NCI-H226 (cell line): Measurements from ENCODE around the gene GPR137.

Experiments
- DNase-seq: peaks from one replicate; pipeline ENCODE4 v3.0.0-alpha.2; 2015

GPR137 gene

DNA sequence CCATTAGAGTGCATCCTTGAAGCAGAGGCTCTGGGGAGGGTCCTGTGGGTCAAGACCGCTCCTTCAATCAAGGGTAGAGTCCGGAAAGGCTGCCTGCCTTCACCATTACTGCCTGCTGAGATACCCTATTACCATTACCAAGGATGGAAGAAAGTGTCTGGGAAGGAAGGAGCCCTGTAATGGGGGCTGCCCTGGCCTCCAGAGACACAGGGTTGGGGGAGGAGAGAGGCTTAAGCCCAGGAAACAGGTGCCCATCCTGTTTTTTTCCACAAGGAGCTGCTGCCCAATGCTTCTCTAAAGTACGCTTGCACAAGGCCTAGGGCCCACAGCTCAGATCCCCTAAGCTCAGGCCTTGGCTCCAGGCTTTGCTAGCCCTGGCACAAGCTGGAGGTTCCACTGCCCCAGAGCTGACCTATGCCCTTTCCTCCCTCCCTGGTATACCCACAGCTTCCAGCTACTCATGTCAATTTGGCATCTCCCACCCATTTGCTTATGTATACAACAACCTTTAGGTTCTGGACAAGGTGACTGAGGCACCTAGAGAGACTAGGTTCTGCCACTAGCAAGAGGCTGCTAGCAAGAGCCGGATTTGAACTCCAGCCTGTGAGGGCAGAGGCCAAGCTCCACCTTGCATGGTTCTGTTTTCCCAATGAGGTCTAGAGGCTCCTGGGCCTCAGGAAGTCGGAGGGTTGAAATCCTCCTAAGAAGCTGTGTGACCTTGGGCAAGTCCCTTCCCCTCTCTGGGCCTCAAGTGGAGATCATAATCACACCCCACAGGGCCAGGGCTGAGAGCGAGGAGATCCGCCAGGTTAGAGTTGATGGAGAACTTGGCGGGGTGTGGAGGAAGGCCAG lies 35.9 kb upstream of the GPR137 start:
- DNase-seq, result no peak

DNA sequence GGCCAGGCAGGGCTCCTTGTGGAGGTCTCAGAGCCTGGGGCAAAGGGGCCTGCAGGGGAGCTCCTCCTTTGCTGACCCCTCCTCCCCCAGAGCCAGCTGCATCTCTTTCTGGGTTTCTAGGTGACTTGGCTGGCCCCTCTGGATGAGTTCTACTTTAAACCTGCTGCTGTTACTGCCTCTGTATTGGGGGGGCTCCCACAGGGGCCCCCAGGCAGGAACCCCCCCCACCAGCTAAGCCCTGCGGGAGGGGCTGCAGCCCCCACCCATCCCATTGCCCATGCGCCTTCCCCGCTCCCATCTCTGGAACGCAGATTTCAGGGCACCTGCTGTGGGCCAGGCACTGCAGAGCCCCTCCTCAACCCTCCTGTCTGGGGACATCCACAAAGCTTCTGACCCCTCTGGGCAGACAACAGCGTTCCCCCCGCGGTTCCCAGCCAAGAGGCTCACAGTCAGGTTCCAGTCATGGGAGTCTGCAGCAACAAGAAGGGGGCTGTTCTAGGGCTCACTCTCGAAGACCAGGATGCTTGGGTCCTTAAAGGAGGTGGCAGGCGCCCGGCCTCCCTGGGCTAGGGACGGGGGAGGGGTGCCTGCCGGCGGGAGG lies 35.1 kb upstream of the GPR137 start:
- no peak for DNase-seq

DNA sequence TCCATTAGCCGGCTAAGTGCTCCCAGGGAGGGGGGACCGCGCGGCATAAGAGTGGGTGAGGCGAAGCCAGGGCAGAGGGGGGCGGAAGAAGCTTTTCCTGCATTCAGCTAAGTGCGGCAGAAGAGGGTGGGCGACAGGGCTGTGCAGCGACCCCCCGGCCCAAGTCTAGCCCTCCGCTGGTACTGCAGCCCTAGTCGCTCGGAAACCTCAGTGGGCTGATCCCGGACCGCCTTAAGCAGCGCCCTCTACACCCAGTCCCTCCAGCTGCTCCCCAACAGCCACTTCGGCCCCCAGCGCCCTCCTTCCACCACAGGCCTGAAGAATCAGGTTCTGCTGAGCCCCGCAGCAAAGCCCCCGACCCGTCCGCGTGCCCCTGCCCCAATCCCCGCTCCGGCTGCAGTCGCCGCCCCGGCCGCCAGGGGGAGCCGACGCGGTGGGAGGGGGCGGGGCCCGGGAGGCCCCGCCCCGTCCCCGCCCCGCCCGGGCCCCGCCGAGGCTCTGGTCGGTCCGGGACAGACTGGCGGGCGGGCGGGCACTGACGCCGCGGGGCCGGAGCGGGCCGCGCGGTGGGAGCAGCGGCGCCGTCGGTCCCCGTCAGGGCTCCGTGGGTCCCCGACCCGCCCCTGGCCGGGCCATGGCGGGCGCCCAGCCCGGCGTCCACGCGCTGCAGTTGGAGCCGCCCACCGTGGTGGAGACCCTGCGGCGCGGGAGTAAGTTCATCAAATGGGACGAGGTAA lies 34.5 kb upstream of the GPR137 start, which contains the start of gene PLCB3:
Gene PLCB3, plus strand, starts transcription at position 515 of the 737 bp plus-strand sequence. Its CDS starts 120 bp downstream, at position 635.
- no peak for DNase-seq

DNA sequence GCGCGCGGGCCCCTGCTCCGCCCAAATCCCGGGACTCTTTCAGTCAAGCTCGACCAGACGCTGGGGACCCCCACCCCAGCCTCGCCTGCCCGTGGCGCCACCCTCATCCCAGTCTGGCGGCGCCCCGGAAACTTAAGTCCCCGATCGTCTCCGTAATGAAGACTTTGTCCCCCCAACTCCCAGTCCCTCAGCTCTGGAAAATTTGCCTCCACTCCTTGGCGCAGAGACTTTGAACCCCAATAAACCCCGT lies 34.0 kb upstream of the GPR137 start:
- no peak for DNase-seq

DNA sequence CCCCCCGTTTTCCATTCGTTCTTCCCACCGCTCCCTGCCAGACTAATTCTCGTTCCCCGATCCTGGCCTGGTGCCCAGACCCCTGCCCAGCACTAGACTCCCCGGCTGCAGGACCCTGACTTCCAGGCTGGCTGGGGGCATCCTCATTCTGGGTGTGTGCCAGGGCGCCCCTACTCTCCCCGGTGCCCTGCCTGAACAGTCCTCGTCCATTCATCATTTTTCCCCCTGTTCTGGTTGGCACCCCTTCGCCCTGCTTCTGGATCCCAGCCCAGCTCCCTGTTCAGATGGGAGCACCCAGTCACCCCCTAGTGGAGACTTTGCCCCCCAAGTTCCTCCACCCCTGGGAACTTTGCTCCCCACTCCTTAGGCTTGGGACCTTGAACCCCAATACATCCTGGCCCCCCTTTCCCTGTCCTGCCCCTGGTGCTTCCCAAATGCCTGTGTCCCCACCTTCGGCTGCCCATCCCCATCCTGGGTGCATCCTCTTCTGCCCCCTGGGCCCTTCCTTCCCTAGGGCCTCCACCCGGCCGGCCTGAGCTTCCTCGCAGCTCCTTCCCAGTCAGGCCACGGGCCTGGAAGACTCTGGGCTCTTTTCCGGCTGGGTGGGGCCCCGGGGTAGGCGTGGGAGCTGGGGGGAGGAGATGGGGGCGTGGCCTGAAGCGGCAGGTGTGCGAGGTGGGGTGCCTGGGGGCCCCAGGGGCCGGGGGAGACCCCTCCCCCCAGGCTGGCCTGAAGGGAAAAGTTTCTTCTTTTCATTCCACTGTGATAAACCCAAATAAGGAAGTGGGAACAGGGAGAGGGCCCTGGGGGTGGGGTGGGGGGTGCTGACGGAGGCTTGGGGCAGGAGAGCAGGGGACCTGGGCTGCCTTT lies 33.4 kb upstream of the GPR137 start:
- peak; percentile 70 for DNase-seq

DNA sequence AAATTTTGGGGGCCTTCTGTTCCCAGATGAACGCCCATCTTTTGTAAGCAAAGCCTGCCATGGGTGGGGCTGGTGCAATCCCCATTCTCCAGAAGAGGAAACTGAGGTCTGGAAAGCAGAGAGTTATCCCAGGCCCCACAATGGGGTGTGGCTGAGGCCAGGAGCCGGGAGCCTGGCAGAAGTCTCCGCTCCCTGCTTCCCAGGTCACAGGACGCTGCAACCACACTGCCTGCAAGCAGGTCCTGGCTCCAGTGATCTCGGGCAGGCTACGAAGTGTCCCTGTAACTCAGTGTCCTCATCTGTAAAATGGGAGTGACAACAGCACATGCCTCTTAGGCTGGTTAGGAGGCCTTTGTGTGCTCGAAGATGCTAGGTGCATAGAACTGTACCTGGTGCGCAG lies 32.6 kb upstream of the GPR137 start:
- DNase-seq, result no peak

DNA sequence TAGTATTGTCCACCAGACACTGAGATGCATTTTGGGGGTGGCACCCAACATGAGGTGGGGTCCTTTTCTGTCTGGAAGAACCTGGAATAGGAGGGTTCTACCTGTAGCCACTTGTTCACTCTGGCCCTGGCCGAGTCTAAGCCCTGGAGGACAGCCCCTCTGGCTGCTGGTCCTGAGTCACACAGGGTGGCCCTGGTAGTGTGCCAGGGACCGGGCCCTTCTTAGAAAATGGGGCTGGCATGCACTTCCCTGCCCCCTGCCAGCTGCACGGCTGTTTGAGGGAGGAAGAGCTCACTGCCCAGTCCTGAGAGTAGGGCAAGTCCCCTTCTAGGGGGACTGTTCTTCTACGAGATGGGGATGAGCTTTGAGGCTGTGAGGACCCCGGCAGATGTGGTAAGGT lies 32.2 kb upstream of the GPR137 start:
- DNase-seq, result no peak

DNA sequence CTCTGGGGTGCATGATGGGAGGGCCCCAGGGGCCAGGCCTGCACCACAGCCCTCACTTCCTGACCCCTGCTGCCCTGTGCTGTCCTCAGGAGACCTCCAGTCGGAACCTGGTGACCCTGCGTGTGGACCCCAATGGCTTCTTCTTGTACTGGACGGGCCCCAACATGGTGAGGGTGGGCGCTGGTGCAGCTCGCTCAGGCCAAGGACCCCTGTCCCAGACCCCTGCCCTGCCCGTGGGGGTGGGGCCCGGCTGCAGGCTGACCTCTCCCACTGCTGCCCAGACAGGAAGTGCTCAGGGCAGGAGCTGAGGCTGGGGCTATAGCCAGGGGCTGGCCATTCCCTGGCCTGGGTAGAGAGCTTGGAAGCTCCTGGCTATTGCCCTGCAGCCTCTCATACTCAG lies 31.3 kb upstream of the GPR137 start:
- no peak for DNase-seq

DNA sequence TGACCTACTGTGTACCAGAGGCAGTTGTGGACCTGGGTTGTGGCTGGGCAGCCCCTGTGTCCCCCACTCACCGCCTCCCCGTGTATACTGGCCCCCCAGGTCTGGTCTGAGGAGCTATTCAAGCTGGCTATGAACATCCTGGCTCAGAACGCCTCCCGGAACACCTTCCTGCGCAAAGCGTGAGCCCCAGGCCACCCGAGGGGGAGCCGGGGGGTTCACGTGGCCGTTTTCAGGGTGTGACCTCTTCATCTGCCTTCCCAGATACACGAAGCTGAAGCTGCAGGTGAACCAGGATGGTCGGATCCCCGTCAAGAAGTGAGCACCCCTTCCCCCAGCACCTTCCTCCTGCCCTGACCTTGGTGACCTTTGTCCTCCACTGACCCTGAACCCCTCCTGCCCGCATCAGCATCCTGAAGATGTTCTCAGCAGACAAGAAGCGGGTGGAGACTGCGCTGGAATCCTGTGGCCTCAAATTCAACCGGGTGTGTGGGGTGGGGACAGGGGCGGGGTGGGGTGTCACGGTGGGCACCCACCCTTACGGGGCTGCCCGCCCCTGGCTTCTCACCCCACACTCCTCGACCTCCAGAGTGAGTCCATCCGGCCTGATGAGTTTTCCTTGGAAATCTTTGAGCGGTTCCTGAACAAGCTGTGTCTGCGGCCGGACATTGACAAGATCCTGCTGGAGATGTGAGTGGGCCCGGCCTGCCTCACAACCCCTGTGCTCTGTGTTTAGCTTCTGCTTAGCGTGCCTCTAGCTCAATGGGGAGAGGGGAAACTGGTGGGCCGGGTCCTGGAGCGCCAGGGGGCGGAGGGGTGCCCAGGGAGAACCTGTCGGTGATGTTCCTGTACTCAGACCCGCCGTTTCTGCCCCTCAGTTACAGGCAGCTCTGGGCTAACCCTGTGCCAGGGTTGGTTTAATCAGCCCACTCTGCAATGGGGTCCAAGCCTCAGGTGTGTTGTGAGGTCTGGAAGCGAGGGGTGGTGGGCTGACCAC lies 30.2 kb upstream of the GPR137 start:
- DNase-seq, result no peak

DNA sequence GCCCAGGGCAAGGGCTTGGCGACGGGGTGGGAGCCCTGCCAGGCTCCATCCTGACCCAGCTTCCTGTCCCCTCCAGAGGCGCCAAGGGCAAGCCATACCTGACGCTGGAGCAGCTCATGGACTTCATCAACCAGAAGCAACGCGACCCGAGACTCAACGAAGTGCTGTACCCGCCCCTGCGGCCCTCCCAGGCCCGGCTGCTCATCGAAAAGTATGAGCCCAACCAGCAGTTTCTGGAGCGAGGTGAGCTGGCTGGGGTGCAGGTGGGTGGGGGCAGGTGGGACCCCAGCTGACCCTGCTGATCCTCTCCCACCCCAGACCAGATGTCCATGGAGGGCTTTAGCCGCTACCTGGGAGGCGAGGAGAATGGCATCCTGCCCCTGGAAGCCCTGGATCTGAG lies 29.3 kb upstream of the GPR137 start:
- no peak for DNase-seq

DNA sequence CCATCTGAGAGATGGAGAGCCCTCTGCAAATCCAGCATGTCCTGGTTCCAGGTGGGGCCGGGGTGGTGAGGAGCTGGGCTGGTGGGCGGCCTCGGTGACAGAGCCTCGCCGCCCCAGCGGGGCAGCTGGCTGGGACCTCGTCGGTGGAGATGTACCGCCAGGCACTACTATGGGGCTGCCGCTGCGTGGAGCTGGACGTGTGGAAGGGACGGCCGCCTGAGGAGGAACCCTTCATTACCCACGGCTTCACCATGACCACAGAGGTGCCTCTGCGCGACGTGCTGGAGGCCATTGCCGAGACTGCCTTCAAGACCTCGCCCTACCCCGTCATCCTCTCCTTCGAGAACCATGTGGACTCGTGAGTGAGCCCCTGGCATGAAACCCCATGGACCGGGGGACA lies 27.3 kb upstream of the GPR137 start:
- no peak for DNase-seq

DNA sequence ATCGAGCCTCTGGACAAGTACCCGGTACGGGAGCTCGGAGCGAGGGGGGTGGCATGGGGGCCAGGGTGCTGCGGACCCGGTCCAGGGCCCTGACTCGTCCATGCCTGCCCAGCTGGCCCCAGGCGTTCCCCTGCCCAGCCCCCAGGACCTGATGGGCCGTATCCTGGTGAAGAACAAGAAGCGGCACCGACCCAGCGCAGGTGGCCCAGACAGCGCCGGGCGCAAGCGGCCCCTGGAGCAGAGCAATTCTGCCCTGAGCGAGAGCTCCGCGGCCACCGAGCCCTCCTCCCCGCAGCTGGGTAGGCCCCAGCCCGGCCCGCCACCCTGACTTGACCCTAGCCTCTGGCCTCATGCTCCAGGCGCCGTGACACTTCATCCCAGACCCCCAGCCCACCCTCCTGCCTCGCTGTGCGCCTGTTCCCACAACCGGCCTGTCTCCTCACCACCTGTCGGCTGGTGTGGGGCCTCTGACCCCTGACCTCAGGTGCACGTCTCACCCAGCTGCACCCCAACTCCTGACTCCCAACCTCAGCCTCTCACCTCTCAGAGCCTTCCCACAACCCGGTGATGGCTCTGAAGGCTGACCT lies 26.6 kb upstream of the GPR137 start:
- no peak for DNase-seq

DNA sequence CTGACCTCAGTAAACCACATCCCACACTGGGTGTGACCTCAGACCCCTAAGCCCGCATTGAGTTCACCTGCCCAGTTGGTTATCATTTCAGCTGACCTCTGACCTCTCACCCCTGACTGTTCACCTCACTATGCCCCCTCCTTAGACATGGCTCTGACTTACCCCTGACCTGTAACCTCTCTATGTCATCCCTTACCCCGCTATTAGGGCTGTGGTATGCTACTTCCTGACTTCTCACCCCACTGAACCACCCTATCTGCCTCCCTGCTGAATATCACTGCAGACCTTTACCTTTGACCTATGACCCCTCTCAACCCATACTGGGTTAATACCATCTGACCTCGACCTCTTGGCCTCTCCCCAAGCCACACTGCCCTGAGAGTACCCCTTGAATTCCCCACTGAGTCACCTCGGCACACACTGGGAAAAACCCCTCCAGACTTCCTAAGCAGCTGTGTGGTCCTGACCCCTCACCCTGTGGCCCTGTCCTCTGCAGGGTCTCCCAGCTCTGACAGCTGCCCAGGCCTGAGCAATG lies 26.0 kb upstream of the GPR137 start:
- no peak for DNase-seq

DNA sequence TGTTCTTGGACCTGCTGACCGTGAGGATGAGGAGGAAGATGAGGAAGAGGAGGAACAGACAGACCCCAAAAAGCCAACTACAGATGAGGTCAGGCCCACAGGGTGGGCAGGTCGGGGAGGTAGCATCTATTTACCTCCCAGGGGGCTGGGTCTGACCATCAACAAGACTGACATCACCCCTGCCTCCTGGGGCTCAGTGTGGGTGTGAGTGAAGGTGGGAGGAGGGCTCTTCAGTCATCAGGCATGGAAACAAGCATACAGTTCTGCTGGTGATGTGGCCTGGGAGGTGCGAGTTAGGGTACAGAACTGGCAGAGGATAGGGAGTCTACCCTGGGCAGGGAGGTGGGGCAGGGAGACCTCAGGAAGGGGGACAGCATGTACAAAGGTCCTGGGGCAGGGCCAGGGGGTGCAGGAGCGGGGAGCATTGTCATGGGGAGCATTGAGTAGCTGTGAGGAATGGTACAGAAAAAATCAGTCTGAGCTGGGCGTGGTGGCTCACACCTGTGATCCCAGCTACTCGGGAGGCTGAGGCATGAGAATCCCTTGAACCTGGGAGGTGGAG lies 25.4 kb upstream of the GPR137 start:
- no peak for DNase-seq

DNA sequence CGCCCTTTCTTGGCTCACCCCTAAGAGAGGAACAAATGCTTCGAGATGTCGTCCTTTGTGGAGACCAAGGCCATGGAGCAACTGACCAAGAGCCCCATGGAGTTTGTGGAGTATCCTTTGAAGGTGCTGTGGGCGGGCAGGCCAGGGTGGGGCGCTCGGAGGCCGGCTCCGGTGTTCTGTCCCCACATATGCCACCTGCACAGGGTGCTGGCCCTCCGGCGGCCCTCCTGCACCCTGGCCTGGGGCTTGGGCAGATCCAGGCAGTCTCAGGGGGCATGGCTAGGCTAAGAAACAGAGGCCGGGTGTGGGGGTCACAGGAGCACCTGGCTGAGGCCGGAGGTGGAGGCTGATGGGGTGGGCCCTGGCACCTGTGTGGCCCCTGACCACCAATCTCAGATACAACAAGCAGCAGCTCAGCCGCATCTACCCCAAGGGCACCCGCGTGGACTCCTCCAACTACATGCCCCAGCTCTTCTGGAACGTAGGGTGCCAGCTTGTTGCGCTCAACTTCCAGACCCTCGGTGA lies 24.0 kb upstream of the GPR137 start:
- DNase-seq, result no peak

DNA sequence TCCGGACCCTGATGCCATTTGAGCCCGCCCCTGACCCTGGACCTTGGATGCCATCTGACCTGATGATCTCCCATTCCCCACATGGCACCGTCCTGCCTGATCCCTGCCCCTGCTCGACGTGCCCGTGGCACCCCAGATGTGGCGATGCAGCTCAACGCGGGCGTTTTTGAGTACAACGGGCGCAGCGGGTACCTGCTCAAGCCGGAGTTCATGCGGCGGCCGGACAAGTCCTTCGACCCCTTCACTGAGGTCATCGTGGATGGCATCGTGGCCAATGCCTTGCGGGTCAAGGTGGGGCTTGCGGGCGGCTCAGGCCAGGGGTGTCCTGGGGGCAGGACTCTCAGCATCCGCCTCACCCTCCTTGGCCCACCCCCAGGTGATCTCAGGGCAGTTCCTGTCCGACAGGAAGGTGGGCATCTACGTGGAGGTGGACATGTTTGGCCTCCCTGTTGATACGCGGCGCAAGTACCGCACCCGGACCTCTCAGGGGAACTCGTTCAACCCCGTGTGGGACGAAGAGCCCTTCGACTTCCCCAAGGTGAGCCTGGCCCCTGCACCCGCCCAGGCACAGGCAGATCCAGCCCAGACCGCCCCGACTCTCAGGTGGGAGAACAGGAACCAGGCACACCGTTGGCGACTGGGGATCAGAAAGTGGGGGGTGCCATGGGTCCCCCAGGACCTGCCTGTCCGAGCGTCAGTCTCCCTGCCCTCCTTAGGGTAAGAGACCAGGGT lies 23.2 kb upstream of the GPR137 start:
- no peak for DNase-seq

DNA sequence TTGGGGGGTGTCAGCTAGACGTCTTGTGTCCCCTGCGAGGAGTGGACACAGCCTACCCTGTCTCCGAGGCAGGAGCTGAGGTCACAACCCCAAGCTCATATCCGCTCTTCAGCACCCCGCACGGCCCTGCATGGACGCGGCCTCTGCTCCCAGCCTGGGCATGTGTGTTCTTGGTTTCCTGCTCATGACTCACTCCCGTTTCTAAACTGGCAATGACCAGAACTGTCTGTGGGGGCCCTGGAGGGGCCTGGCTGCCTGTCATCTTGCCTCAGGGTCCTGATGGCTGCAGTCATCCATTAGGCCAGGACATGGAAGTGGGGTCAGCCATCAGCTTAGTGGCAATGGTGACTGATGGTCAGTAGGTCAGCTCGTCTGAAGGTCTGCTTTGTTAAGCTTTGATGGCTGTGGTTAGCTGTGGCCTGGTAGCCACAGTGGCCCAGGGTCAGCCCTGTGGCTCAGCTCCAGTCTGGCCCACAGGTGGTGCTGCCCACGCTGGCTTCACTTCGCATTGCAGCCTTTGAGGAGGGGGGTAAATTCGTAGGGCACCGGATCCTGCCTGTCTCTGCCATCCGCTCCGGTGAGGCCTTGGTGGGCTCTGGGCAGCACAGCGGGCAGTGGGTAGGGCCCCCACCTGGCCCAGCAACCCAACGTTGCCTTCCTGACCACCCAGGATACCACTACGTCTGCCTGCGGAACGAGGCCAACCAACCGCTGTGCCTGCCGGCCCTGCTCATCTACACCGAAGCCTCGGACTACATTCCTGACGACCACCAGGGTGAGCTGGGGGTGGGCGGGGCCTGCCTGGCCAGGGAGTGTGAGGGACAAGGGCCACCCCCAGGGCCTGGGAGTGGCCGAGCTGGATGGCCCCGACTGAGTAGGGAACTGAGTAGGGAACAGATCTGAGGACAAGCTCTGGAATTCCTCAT lies 22.4 kb upstream of the GPR137 start:
- peak; percentile 33 for DNase-seq

DNA sequence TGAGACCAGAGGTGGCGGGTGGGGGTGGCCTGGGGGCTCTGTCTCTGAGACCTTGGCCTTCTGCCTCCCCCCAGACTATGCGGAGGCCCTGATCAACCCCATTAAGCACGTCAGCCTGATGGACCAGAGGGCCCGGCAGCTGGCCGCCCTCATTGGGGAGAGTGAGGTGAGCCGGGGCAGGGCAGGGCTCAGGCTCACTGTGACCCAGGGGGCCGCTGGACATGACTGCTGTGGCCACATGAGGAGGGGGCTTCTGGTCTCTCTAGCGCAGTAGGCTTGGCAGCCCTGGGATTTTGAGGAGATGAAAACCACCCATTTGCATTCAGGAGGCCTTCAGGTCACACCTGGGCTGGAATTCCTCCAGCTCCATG lies 21.7 kb upstream of the GPR137 start:
- no peak for DNase-seq

DNA sequence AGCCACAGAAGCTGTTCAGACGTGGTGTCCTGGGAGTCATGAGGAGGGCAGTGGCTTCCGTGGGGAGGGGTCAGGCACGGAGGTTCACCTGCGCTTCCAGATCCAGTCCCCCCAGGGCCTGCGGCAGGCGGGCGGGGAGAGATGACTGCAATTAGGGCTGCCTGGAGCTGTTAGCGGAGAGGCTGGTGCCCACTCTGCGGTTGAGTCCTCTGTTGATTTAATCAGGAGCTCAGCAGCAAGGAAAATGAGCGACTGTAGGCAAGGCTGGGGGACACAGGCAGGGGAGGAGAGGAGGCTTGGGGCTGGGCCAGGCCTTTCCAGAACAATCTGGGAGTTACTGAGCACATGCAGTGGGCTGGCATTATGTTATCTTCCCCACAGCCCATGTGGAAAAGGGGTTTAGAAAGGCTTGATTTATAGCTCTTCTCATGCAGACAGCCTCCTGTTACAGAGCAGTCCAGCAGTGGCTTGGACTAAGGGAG lies 21.2 kb upstream of the GPR137 start:
- no peak for DNase-seq
